HCT116 (cell line): Measurements from ENCODE around the gene TSPO. TPM values are rescaled to one million over a fixed set of nuclear protein-coding genes. Genes with fewer than 3 reads are reported as not detected.
A peak's percentile ranks its signal among the peaks of the same experiment; 100 is the strongest.
"Not testable (repeated sequence)": the region's sequence is repeated elsewhere in the genome, so short reads cannot be mapped to it uniquely, and the experiment has no call there.

Experiments
- ATAC-seq: fragments of 200-7000 bp; cut with Tn5 transposase; 2 replicates; pipeline ENCODE4 v1.9.1; 2020; ENCODE audit warnings: mild to moderate bottlenecking, moderate library complexity
- BruUV-seq: library from RNA; stranded (reverse); fragments of 400-500 nt; replicated peaks from 2 replicates; lab custom pipeline; 2021; lab: Mats Ljungman, UMichigan
- CTCF ChIA-PET: fragments of 300-600 bp; sonication (Branson Sonifier 250); formaldehyde crosslinking; loops from one replicate; lab custom pipeline; 2021; ENCODE audit warnings: antibody characterized with exemption; lab: Charles Lee
- POLR2A ChIA-PET: fragments of 300-600, 350-600 bp; sonication (Branson Sonifier 250); formaldehyde crosslinking; loops from one replicate; lab custom pipeline; 2021; ENCODE audit warnings: antibody characterized with exemption; lab: Charles Lee
- RAD21 ChIA-PET, 2 experiments: fragments of 300-600 bp; sonication (Branson Sonifier 250); formaldehyde crosslinking; loops; one replicate each; lab custom pipeline; 2023; ENCODE audit warnings: low total read pairs in 2 of 2; ENCODE audit not compliant: uncharacterized antibody in 2 of 2, unreplicated experiment in 2 of 2, low non-redundant PET in 1 of 2; lab: Charles Lee
- DNase-seq: peaks from one replicate; pipeline ENCODE4 v3.0.0-alpha.2; 2010; ENCODE audit warnings: low read depth, low spot score
- H2AFZ ChIP-seq: fragments of 200-600 bp; shearing (Covaris generic), sonication (generic); 2 replicates; pipeline ENCODE4 v1.6.1; 2017; ENCODE audit warnings: low read depth, mixed run types, mixed read lengths, antibody characterized with exemption, low read length; ENCODE audit not compliant: poor library complexity, severe bottlenecking
- H3K27ac ChIP-seq: 2 replicates; pipeline ENCODE4 v1.5.1; 2012; ENCODE audit warnings: low read depth, low read length
- H3K27me3 ChIP-seq: fragments of 200-600 bp; sonication (generic); 2 replicates; pipeline ENCODE4 v1.6.1; 2016; ENCODE audit warnings: mixed run types, low read length, mixed read lengths; ENCODE audit not compliant: insufficient read depth
- H3K36me3 ChIP-seq, 2 experiments: fragments of 200-500 bp in 1 of 2; fragments of 200-600 bp in 1 of 2; sonication (Bioruptor generic) in 1 of 2; sonication (generic) in 1 of 2; 2 replicates each; pipeline versions ENCODE4 v1.5.1 to v1.6.1; 2014 to 2016; ENCODE audit warnings: low read length in 2 of 2, inconsistent platforms in 1 of 2, mixed read lengths in 1 of 2, mixed run types in 1 of 2; ENCODE audit not compliant: insufficient read depth in 2 of 2, control insufficient read depth in 1 of 2
- H3K4me1 ChIP-seq, 2 experiments: fragments of 200-600 bp in 1 of 2; sonication (generic) in 1 of 2; 2 replicates each; pipeline versions ENCODE4 v1.5.1 to v1.6.1; 2012 to 2017; ENCODE audit warnings: low read length in 2 of 2, inconsistent platforms in 1 of 2, mild to moderate bottlenecking in 1 of 2, mixed read lengths in 1 of 2, mixed run types in 1 of 2, moderate library complexity in 1 of 2; ENCODE audit not compliant: insufficient read depth in 2 of 2, control insufficient read depth in 1 of 2
- H3K4me2 ChIP-seq: fragments of 200-600 bp; sonication (generic); 2 replicates; pipeline ENCODE4 v1.6.1; 2017; ENCODE audit warnings: mixed run types, low read length, mixed read lengths
- H3K4me3 ChIP-seq, 2 experiments: fragments of 200-600 bp in 1 of 2; sonication (generic) in 1 of 2; replicated peaks in 1 of 2; 2 replicates each; pipeline ENCODE4 v1.5.1; 2011 to 2016; ENCODE audit warnings: low read length in 2 of 2, control low read depth in 1 of 2, low read depth in 1 of 2, mild to moderate bottlenecking in 1 of 2, mixed read lengths in 1 of 2, mixed run types in 1 of 2
- H3K79me2 ChIP-seq: fragments of 200-600 bp; sonication (generic); 2 replicates; pipeline ENCODE4 v1.6.1; 2017; ENCODE audit warnings: mild to moderate bottlenecking, mixed run types, low read length, moderate library complexity, mixed read lengths; ENCODE audit not compliant: insufficient read depth
- H3K9ac ChIP-seq: fragments of 200-600 bp; sonication (generic); 2 replicates; pipeline ENCODE4 v1.6.1; 2016; ENCODE audit warnings: low read length, mixed read lengths
- H3K9me2 ChIP-seq: fragments of 200-600 bp; sonication (generic), shearing (Covaris generic); 2 replicates; pipeline ENCODE4 v1.6.1; 2017; ENCODE audit warnings: mixed run types, mild to moderate bottlenecking, moderate library complexity; ENCODE audit not compliant: insufficient read depth
- H3K9me3 ChIP-seq, 2 experiments: fragments of 200-500 bp in 1 of 2; fragments of 200-600 bp in 1 of 2; sonication (Bioruptor generic) in 1 of 2; sonication (generic) in 1 of 2; 2 replicates each; pipeline ENCODE4 v1.6.1; 2014 to 2017; ENCODE audit warnings: low read length in 2 of 2, mixed read lengths in 2 of 2, inconsistent platforms in 1 of 2, low read depth in 1 of 2, mild to moderate bottlenecking in 1 of 2, mixed run types in 1 of 2, moderate library complexity in 1 of 2; ENCODE audit not compliant: control insufficient read depth in 1 of 2, insufficient read depth in 1 of 2
- H4K20me1 ChIP-seq: fragments of 200-600 bp; sonication (generic), shearing (Covaris generic); 2 replicates; pipeline ENCODE4 v1.6.1; 2017; ENCODE audit warnings: mixed run types, mild to moderate bottlenecking, moderate library complexity; ENCODE audit not compliant: insufficient read depth
- FOSL1 ChIP-seq: IDR thresholded peaks from 2 replicates; pipeline ENCODE4 v1.6.1; 2012; ENCODE audit warnings: low read depth
- JUND ChIP-seq: IDR thresholded peaks from 2 replicates; pipeline ENCODE4 v1.6.1; 2012
- TCF7L2 ChIP-seq: IDR thresholded peaks from 2 replicates; pipeline ENCODE4 v1.7.0; 2011; ENCODE audit warnings: borderline replicate concordance, inconsistent platforms; ENCODE audit not compliant: insufficient read depth, insufficient read length; ENCODE audit errors: extremely low read depth
- intact Hi-C: fragments of 100-400 bp; cut with micrococcal nuclease; formaldehyde crosslinking; loops from 2 replicates; pipeline ENCODE4 v1.10.0; 2022
- total RNA-seq: library from RNA; stranded (reverse); gene quantifications from one replicate; pipeline ENCODE4 v1.2.1, GENCODE V29; 2021; ENCODE audit not compliant: unreplicated experiment

TSPO gene
- total RNA-seq, 1 experiment from 2014 or later, result 192 TPM

DNA sequence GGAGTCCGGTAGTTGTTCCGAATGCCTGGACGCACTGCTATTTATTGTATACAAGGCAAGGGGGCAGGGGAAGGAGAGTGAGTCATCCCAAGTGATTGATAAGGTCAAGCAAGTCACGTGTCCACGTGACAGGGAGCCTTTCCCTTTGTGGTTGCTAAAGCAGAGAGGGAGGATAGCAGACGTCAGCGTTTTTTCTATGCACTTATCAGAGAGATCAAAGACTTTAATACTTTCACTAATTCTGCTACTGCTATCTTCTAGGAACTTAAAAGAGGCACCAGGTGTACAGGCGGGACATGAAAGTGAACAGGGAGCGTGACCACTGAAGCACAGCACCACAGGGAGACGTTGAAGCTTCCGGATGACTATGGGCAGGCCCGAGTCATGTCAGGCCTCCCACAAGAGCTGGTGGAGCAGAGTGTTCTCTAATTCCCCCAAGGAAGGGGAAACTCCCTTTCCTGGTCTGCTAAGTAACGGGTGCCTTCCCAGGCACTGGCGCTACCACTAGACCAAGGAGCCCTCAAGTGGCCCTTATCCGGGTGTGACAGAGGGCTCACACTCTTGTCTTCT lies 47.2 kb upstream of the TSPO start:
- BruUV-seq, H3K9ac ChIP-seq, H3K9me2 ChIP-seq, DNase-seq, intact Hi-C loops, H4K20me1 ChIP-seq, RAD21 ChIA-PET, H3K27me3 ChIP-seq: not testable (repeated sequence)
- Histone ChIP-seq H3K4me3 (0 out of 4 replicates have a peak overlapping the region, but pooled peaks of 1 of the 2 experiments have one; percentile 8), H3K4me1 (peaks cover 14 to 26% of the 10 kb centered on the region in 2 experiments), H2AFZ (peak overlapping the region; percentile 67)
- ATAC-seq, result peak; percentile 84
- peak; percentile 39; the same call in 1 of the 2 replicates for TF ChIP-seq FOSL1
- TF ChIP-seq JUND, result peak; percentile 52
- TF ChIP-seq TCF7L2, result peak; percentile 96
- TF ChIP-seq, all 23 proteins: peak for 3; not testable (repeated sequence) for 20
- H3K36me3 ChIP-seq, H3K79me2 ChIP-seq, CTCF ChIA-PET, H3K9me3 ChIP-seq: not testable (repeated sequence)
- POLR2A ChIA-PET, result interaction anchor here (0.6 to 1.4 kb wide), 4 partner anchors 13 to 488 kb away, joined by 3 to 4 read pairs (median 4); no protein-coding TSS in a partner anchor
- Histone ChIP-seq H3K27ac (peak overlapping the region; percentile 47), H3K4me2 (peak overlapping the region; percentile 54)

DNA sequence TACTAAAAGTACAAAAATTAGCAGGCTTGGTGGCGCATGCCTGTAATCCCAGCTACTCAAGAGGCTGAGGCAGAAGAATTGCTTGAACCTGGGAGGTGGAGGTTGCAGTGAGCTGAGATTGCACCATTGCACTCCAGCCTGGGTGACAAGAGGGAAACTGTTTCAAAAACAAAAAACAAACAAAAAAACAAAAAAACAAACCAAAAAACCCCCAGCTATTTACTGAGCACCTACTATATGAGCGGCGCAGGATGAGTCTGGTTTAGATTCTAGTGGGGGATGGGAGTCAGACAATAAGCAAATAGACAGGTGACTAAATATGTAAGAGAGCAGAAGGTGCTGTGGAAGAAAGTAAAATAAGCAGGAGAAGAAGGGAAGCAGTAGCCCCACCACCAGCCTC lies 46.4 kb upstream of the TSPO start:
- DNase-seq, H3K27ac ChIP-seq, H3K9ac ChIP-seq, H3K79me2 ChIP-seq, H4K20me1 ChIP-seq, ATAC-seq, CTCF ChIA-PET, intact Hi-C loops, H3K9me3 ChIP-seq, BruUV-seq, H3K4me2 ChIP-seq, H3K27me3 ChIP-seq, H2AFZ ChIP-seq, H3K9me2 ChIP-seq, H3K36me3 ChIP-seq, H3K4me3 ChIP-seq: not testable (repeated sequence)
- ChIA-PET POLR2A (interaction anchor here (1.0 to 1.4 kb wide), 2 partner anchors 12 to 489 kb away, joined by 3 read pairs; no protein-coding TSS in a partner anchor), RAD21 (interaction anchor here in 1 of 2 experiments (0.6 kb wide), 1 partner anchor 31 kb away, joined by 4 read pairs; no protein-coding TSS in a partner anchor)
- H3K4me1 ChIP-seq, result peaks cover 15 to 27% of the 10 kb centered on the region in 2 experiments
